Measurements from ENCODE around the gene PCSK9. TPM values are rescaled to one million over a fixed set of nuclear protein-coding genes. Genes with fewer than 3 reads are reported as not detected.

PCSK9 gene
- total RNA-seq, 1 donor from 2014 or later, result 6.8 TPM

- H3K9me3 Mint-ChIP-seq (ENCODE audit: unreplicated experiment), result no peaks in the 10 kb centered on the region
- no peak overlapping the region for H3K4me3 Mint-ChIP-seq (ENCODE audit: unreplicated experiment)
- H3K36me3 Mint-ChIP-seq (ENCODE audit: low read depth, unreplicated experiment), result peaks cover 3% of the 10 kb centered on the region
- peaks cover 11% of the 10 kb centered on the region for H3K27me3 Mint-ChIP-seq (ENCODE audit: unreplicated experiment)
- H3K27ac Mint-ChIP-seq (ENCODE audit: unreplicated experiment), result no peak overlapping the region
- TF ChIP-seq CTCF (IDR thresholded peaks at IDR 0.05; ENCODE audit: unreplicated experiment), result no peak
- no peak for DNase-seq (ENCODE audit: low spot score)
- H3K4me1 Mint-ChIP-seq (ENCODE audit: unreplicated experiment), result peaks cover 12% of the 10 kb centered on the region
Observed at GRCh38 chr1:55053265-55053954, 14.1 kb downstream of the PCSK9 start.

GRCh38 chr1:55054396-55054795, 15.0 kb downstream of the PCSK9 start:
- DNase-seq (ENCODE audit: low spot score), result no peak
- Mint-ChIP-seq H3K36me3 (ENCODE audit: low read depth, unreplicated experiment) (peaks cover 3% of the 10 kb centered on the region), H3K27me3 (ENCODE audit: unreplicated experiment) (peaks cover 13% of the 10 kb centered on the region), H3K4me1 (ENCODE audit: unreplicated experiment) (peaks cover 12% of the 10 kb centered on the region), H3K9me3 (ENCODE audit: unreplicated experiment) (no peaks in the 10 kb centered on the region), H3K27ac (ENCODE audit: unreplicated experiment) (no peak overlapping the region), H3K4me3 (ENCODE audit: unreplicated experiment) (no peak overlapping the region)
- TF ChIP-seq CTCF (IDR thresholded peaks at IDR 0.05; ENCODE audit: unreplicated experiment), result no peak

GRCh38 chr1:55055084-55055882, 15.9 kb downstream of the PCSK9 start:
- Mint-ChIP-seq H3K36me3 (ENCODE audit: low read depth, unreplicated experiment) (peaks cover 3% of the 10 kb centered on the region), H3K4me3 (ENCODE audit: unreplicated experiment) (no peak overlapping the region), H3K27me3 (ENCODE audit: unreplicated experiment) (peaks cover 14% of the 10 kb centered on the region), H3K4me1 (ENCODE audit: unreplicated experiment) (peaks cover 12% of the 10 kb centered on the region), H3K9me3 (ENCODE audit: unreplicated experiment) (no peaks in the 10 kb centered on the region), H3K27ac (ENCODE audit: unreplicated experiment) (no peak overlapping the region)
- no peak for DNase-seq (ENCODE audit: low spot score)
- no peak for TF ChIP-seq CTCF (IDR thresholded peaks at IDR 0.05; ENCODE audit: unreplicated experiment)

GRCh38 chr1:55055951-55056631, 16.7 kb downstream of the PCSK9 start:
- no peak for DNase-seq (ENCODE audit: low spot score)
- Mint-ChIP-seq H3K4me1 (ENCODE audit: unreplicated experiment) (peaks cover 8% of the 10 kb centered on the region), H3K9me3 (ENCODE audit: unreplicated experiment) (no peaks in the 10 kb centered on the region), H3K27me3 (ENCODE audit: unreplicated experiment) (peaks cover 14% of the 10 kb centered on the region), H3K36me3 (ENCODE audit: low read depth, unreplicated experiment) (peaks cover 3% of the 10 kb centered on the region), H3K27ac (ENCODE audit: unreplicated experiment) (no peak overlapping the region), H3K4me3 (ENCODE audit: unreplicated experiment) (no peak overlapping the region)
- TF ChIP-seq CTCF (IDR thresholded peaks at IDR 0.05; ENCODE audit: unreplicated experiment), result no peak
